NCI-H2081 (cell line): ENCODE data around the gene SPRY2.
"Not testable (repeated sequence)": the region's sequence is repeated elsewhere in the genome, so short reads cannot be mapped to it uniquely, and the experiment has no call there.

ENCODE experiments used
- DNase-seq, 2 experiments: peaks; one replicate each; lab custom pipeline; 2025; lab: John Stamatoyannopoulos, UW

SPRY2 gene

GRCh38 chr13:80341101-80341755 lies at the start of gene SPRY2:
Gene SPRY2 (minus strand): TSS chr13:80341126. CDS start chr13:80337705, 3,421 bp downstream.
- peak; percentile 90 to 92 for DNase-seq

DNA sequence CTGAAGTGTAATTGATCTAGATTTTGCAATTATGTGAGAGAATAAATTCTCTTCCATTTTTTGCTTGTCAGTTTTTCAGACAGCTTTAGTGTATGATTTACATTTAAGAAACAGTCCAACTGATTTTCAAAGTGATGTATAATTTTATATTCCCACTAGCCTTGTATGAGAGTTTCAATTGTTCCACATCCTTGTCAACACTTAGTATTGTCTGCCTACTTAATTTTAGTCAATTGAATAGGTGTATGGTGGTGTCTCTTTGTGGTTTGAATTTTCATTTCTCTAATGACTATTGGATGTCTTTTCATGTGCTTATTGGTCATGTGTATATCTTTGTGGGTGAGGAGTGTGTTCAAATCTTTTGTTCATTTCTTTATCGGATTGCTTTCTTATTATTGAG lies 49.4 kb upstream of the SPRY2 start:
- DNase-seq, result no peak

DNA sequence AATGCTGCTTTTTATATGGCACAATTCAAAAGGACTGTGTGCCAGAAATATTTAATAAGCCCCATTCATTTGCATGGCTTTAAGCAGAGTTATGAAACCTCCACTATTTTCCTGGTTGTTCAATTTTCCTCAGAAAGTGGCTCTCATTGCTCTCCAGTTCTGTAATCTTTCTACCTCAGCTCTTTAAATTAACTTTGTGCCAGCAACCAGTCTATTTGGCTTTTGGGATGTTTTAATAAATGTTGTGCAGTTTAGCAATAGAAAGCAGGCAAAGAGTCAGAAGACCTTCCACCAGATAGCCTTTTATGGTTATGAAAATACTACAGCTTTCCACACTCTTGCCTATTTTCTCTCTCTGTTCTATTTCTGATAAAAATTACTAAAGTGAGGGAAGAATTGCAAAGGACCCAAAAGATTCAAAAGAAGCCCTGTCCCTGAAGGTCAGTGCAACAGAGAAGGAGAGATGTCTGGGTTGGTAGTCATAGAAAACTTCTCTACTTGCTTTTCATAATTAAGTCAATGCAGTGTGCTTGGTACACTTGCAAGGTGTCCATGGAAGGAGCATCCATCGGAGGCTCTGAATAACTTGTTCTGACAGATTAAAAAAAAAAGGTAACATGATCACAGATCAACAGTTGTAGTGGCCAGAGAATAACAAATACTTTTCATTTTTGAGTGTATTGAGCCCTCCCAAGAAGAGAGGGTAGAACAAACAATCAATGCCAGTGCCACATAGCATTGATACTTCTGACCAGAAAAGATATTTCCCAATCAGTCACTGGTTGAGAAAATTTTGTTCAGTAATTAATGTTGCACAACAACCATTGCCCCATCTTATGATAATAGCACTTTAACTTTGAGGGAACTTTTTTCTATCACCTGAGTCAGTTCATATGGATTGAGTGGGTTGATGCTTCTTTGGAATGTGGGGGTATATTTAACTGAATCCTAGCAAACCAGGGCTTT lies 48.4 kb upstream of the SPRY2 start:
- DNase-seq, result no peak

GRCh38 chr13:80388506-80388905 lies 47.6 kb upstream of the SPRY2 start:
- no peak for DNase-seq

GRCh38 chr13:80386592-80386991 lies 45.7 kb upstream of the SPRY2 start:
- no peak for DNase-seq

- no peak for DNase-seq
Observed at GRCh38 chr13:80386002-80386401, 45.1 kb upstream of the SPRY2 start.

DNA sequence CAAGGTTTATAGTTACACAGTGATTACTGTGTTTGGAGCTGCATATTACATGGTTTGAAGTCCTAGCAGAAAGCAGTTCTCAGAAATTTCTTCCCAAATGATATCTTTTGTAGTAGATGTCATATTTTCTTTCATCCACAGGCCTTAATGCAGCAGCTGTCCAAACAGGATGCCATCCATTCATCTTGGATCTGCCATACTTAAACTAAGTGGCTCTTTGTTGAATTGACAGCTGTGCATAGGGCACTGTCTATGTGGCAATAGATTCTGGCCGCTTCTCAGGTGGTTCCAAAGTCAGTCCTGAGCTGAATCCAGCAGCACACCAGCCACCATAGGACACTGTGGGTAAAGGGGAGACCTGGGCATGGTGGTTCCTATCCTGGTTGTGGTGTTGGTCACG lies 41.6 kb upstream of the SPRY2 start:
- DNase-seq, result peak in 1 of 2 experiments; percentile 68

- no peak for DNase-seq
Observed at GRCh38 chr13:80379245-80379644, 38.3 kb upstream of the SPRY2 start.

- DNase-seq, result no peak
Observed at GRCh38 chr13:80376554-80376953, 35.6 kb upstream of the SPRY2 start.

DNA sequence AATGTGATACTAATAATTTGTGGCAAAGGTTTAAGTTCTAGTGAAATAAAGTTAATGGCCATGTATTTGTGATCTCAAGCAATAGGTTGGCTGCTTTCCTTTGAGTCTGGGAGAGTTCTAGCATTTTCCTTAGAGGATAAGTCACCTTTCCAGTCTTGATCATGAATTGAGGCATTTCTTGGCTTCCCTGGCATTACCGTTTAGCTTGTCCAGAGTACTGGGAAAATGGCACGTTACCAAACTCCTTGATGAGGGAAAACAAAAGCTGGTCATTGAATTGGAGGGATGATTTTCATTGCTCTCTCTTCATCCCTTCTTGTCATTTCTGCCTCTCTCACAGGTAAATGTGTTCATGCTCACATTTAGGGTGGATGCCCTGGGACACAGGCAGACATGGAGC lies 34.0 kb upstream of the SPRY2 start:
- no peak for DNase-seq

- DNase-seq, result no peak
Observed at GRCh38 chr13:80374444-80374843, 33.5 kb upstream of the SPRY2 start.

DNA sequence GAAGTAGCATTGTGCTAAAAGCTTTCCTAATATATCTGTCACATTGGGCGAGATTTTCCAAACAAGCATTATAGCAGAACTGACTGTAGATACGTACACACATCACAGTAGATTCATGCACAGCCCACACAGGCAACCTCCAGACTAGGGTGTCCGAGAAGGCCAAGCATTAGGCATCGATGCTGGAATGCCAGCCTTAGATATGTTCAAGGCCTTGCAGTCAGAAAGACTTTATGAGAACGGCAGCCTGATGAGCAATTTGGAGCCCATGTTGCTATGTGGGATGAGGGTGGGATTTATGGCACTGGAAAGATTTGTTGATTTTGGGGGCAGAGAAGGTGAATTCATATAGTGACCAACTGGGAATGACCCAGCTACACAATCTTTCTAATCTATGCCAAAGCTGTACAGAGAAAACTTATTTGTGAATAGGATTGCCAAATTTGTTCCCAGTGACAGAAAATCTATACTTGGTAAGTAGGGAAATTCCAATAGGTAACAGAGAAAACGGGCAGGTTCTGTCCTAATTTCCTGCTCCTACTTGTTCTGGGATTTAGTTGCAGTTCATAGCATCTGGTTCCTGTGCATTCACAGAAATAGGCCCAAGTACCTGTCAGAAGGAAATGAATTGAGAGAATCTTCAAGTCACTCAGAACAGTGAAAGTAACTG lies 31.0 kb upstream of the SPRY2 start:
- DNase-seq, result no peak

GRCh38 chr13:80367473-80367872 lies 26.5 kb upstream of the SPRY2 start:
- DNase-seq, result no peak

DNA sequence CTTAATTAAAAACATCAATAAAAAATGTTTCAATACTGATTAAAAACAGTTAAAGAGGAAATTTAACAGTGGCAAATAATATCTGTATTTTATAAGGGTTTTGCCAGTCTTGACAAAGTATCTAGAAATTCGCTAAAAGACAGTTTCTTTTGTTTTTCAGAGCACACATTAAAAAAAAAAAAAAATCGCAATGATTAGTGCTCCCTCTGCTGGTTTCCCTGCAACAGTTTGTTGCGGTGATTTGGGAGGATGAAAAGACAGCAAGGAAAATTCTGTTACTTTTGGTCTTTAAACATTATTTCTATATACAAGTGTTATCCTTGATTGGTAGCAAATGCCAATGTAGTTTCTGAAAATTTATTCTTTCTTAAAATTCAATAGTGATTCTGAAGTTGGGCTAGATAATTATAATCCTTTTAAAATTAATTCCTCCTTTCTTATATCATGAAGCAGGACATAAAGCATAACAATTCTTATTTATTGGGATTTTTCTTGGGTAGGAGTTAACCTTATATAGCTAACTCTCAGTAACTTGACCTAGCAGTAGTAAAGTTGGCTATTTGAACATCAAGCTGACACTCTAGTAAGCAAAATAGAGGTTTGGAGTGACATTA lies 23.1 kb upstream of the SPRY2 start:
- DNase-seq, result peak; percentile 4 to 27

DNA sequence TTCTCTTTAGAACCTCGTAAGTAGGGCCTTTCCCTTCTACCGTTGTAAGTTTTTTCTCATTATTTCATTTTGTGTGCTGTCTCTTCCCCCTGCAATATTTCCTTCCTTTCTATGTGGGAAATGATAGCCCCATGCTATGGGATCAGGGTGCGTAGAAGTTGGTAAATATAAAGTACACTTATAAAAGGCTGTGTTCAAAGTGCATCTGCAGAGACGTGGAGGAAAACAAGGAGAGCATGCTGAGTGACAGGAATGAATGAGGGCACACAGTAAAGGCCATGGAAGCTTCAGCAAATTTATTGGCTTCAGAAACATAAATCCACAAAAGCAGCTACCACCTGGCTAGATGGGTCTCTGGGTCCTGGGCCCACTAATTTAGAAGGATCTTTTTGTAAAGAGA lies 21.6 kb upstream of the SPRY2 start:
- DNase-seq, result no peak

DNA sequence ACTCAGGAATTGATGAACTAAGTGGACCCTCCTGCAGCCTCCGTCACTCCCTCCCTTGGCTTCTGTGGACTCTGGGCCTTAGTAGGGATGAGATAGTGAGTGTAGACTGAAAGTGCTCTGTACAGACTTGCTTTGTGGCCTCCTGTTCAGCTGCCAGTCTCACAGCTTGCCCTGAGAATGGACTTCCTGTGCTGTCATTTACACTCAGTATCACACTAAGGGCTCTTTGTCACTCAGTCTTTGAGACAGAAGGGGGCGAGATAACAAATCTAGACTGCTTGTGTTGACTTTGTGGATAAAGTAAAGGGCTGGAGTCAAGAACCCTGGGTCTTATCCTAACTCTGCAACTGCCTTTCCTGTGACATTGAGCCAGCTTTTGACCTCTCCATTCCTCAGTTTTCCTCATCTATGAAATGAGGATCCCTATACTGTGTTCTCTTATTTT lies 21.0 kb upstream of the SPRY2 start:
- peak in 1 of 2 experiments; percentile 13 for DNase-seq

GRCh38 chr13:80361298-80361697 lies 20.4 kb upstream of the SPRY2 start:
- DNase-seq, result no peak

DNA sequence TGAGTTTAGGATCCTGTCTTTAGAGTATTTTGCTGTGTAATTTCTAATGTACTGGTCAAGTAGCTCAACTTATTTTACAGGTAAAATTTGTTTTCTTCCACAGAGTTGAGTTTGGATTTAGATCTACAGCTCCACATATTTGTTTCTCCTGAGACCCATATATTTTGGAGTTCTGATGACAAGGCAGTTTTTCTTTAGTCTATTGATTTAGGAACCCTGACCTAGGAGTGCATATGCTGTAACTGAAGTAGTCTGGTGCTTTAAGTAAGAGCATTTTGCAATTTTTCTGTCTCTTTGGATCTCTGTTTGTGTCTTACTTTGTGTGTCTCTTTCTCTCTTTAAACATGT lies 19.5 kb upstream of the SPRY2 start:
- no peak for DNase-seq

GRCh38 chr13:80359778-80360452 lies 19.0 kb upstream of the SPRY2 start:
- peak in 1 of 2 experiments; percentile 12 for DNase-seq

GRCh38 chr13:80359414-80359777 lies 18.5 kb upstream of the SPRY2 start:
- DNase-seq, result no peak

DNA sequence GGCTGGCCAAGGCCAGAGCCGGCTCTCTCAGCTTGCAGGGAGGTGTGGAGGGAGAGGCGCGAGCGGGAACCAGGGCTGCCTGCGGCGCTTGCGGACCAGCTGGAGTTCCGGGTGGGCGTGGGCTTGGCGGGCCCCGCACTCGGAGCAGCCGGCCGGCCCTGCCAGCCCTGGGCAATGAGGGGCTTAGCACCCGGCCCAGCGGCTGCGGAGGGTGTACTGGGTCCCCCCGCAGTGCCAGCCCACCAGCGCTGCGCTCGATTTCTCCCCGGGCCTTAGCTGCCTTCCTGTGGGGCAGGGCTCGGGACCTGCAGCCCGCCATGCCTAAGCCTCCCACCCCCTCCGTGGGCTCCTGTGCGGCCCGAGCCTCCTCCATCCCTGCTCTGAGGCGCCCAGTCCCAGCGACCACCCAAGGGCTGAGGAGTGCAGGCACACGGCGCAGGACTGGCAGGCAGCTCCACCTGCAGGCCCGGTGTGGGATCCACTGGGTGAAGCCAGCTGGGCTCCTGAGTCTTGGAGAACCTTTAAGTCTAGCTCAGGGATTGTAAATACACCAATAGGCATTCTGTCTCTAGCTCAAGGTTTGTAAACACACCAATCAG lies 14.7 kb upstream of the SPRY2 start:
- not testable (repeated sequence) for DNase-seq
